ENCODE measurements around the gene DPY19L1. TPM values are rescaled to one million over a fixed set of nuclear protein-coding genes. Genes with fewer than 3 reads are reported as not detected.
"Not testable (repeated sequence)": the region's sequence is repeated elsewhere in the genome, so short reads cannot be mapped to it uniquely, and the experiment has no call there.

Gene DPY19L1
- total RNA-seq, 1 experiment from 2014 or later: 92.8 TPM

GRCh38 chr7:35003679-35004303, 33.5 kb downstream of the DPY19L1 start:
- peak; percentile 95 for DNase-seq (ENCODE audit: low read depth, low spot score)
- in situ Hi-C loops (cut with HindIII; ENCODE audit: low pct_unique_long_range_greater_than_20kb, low sequenced_read_pairs): no loop called here

GRCh38 chr7:35003177-35003650, 34.1 kb downstream of the DPY19L1 start:
- DNase-seq (ENCODE audit: low read depth, low spot score); in situ Hi-C loops (cut with HindIII; ENCODE audit: low pct_unique_long_range_greater_than_20kb, low sequenced_read_pairs): not testable (repeated sequence)

GRCh38 chr7:34998335-34998734, 39.0 kb downstream of the DPY19L1 start:
- in situ Hi-C loops (cut with HindIII; ENCODE audit: low pct_unique_long_range_greater_than_20kb, low sequenced_read_pairs); DNase-seq (ENCODE audit: low read depth, low spot score): not testable (repeated sequence)

GRCh38 chr7:34996423-34997090, 40.7 kb downstream of the DPY19L1 start:
- in situ Hi-C loops (cut with HindIII; ENCODE audit: low pct_unique_long_range_greater_than_20kb, low sequenced_read_pairs); DNase-seq (ENCODE audit: low read depth, low spot score): not testable (repeated sequence)

- in situ Hi-C loops (cut with HindIII; ENCODE audit: low pct_unique_long_range_greater_than_20kb, low sequenced_read_pairs): no loop called here
- DNase-seq (ENCODE audit: low read depth, low spot score): no peak
Measured at GRCh38 chr7:34995757-34996156, 41.5 kb downstream of the DPY19L1 start.

GRCh38 chr7:34991938-34992840, 45.1 kb downstream of the DPY19L1 start:
- DNase-seq (ENCODE audit: low read depth, low spot score): no peak
- in situ Hi-C loops (cut with HindIII; ENCODE audit: low pct_unique_long_range_greater_than_20kb, low sequenced_read_pairs): no loop called here

GRCh38 chr7:34988442-34989125, 48.7 kb downstream of the DPY19L1 start:
- in situ Hi-C loops (cut with HindIII; ENCODE audit: low pct_unique_long_range_greater_than_20kb, low sequenced_read_pairs); DNase-seq (ENCODE audit: low read depth, low spot score): not testable (repeated sequence)

- in situ Hi-C loops (cut with HindIII; ENCODE audit: low pct_unique_long_range_greater_than_20kb, low sequenced_read_pairs); DNase-seq (ENCODE audit: low read depth, low spot score): not testable (repeated sequence)
Measured at GRCh38 chr7:34985155-34985554, 52.1 kb downstream of the DPY19L1 start.

- DNase-seq (ENCODE audit: low read depth, low spot score); in situ Hi-C loops (cut with HindIII; ENCODE audit: low pct_unique_long_range_greater_than_20kb, low sequenced_read_pairs): not testable (repeated sequence)
Measured at GRCh38 chr7:34984140-34984539, 53.1 kb downstream of the DPY19L1 start.

GRCh38 chr7:34982371-34983019, 54.8 kb downstream of the DPY19L1 start:
- in situ Hi-C loops (cut with HindIII; ENCODE audit: low pct_unique_long_range_greater_than_20kb, low sequenced_read_pairs): no loop called here
- DNase-seq (ENCODE audit: low read depth, low spot score): no peak

- in situ Hi-C loops (cut with HindIII; ENCODE audit: low pct_unique_long_range_greater_than_20kb, low sequenced_read_pairs); DNase-seq (ENCODE audit: low read depth, low spot score): not testable (repeated sequence)
Measured at GRCh38 chr7:34979124-34979523, 58.2 kb downstream of the DPY19L1 start.

- in situ Hi-C loops (cut with HindIII; ENCODE audit: low pct_unique_long_range_greater_than_20kb, low sequenced_read_pairs): no loop called here
- no peak for DNase-seq (ENCODE audit: low read depth, low spot score)
Measured at GRCh38 chr7:34973400-34973760, 63.9 kb downstream of the DPY19L1 start.

GRCh38 chr7:34972739-34973399, 64.4 kb downstream of the DPY19L1 start:
- DNase-seq (ENCODE audit: low read depth, low spot score); in situ Hi-C loops (cut with HindIII; ENCODE audit: low pct_unique_long_range_greater_than_20kb, low sequenced_read_pairs): not testable (repeated sequence)

GRCh38 chr7:34967818-34968217, 69.5 kb downstream of the DPY19L1 start:
- in situ Hi-C loops (cut with HindIII; ENCODE audit: low pct_unique_long_range_greater_than_20kb, low sequenced_read_pairs); DNase-seq (ENCODE audit: low read depth, low spot score): not testable (repeated sequence)

- in situ Hi-C loops (cut with HindIII; ENCODE audit: low pct_unique_long_range_greater_than_20kb, low sequenced_read_pairs): not testable (repeated sequence)
Measured at GRCh38 chr7:34966504-34966903, 70.8 kb downstream of the DPY19L1 start.

GRCh38 chr7:34958021-34958420, 79.3 kb downstream of the DPY19L1 start:
- in situ Hi-C loops (cut with HindIII; ENCODE audit: low pct_unique_long_range_greater_than_20kb, low sequenced_read_pairs): no loop called here
- no peak for DNase-seq (ENCODE audit: low read depth, low spot score)

More at GRCh38 chr7:34966504-34966903, 70.8 kb downstream of the DPY19L1 start:
- DNase-seq (ENCODE audit: low read depth, low spot score): not testable (repeated sequence)

- in situ Hi-C loops (cut with HindIII; ENCODE audit: low pct_unique_long_range_greater_than_20kb, low sequenced_read_pairs): no loop called here
- no peak for DNase-seq (ENCODE audit: low read depth, low spot score)
Measured at GRCh38 chr7:34952822-34953221, 84.5 kb downstream of the DPY19L1 start.
